ENCODE data around the gene ATP8A2.

GRCh38 chr13:25538276-25538675 is 166.5 kb downstream of the ATP8A2 start:
- TF ChIP-seq CTCF (IDR thresholded peaks at IDR 0.05) (no peak), POLR2A (IDR thresholded peaks at IDR 0.05) (no peak), POLR2AphosphoS5 (IDR thresholded peaks at IDR 0.05) (no peak)
